Fibroblast of lung (primary cell): Measurements from ENCODE around the gene AKAP6. TPM values are rescaled to one million over a fixed set of nuclear protein-coding genes. Genes with fewer than 3 reads are reported as not detected.
A peak's percentile ranks its signal among the peaks of the same experiment; 100 is the strongest.

Experiments used
- DNase-seq, 2 donors: peaks; one replicate each; pipeline versions ENCODE4 v3.0.0 to v3.0.0-alpha.2; 2010; ENCODE audit warnings: low read depth in 2 of 2
- H2AFZ ChIP-seq: 2 replicates; pipeline ENCODE4 v1.5.1; 2012; ENCODE audit warnings: low read length, control low read depth, inconsistent platforms
- H3K27ac ChIP-seq: 2 replicates; pipeline ENCODE4 v1.5.1; 2011; ENCODE audit warnings: low read length, control low read depth; ENCODE audit not compliant: insufficient read depth
- H3K27me3 ChIP-seq: 2 replicates; pipeline ENCODE4 v1.5.1; 2011; ENCODE audit warnings: mild to moderate bottlenecking, low read length; ENCODE audit not compliant: control insufficient read depth, insufficient read depth
- H3K36me3 ChIP-seq: 2 replicates; pipeline ENCODE4 v1.5.1; 2011; ENCODE audit warnings: low read length; ENCODE audit not compliant: control insufficient read depth, insufficient read depth
- H3K4me1 ChIP-seq: 2 replicates; pipeline ENCODE4 v1.5.1; 2011; ENCODE audit warnings: low read length; ENCODE audit not compliant: control insufficient read depth, insufficient read depth; ENCODE audit errors: extremely low read depth
- H3K4me2 ChIP-seq: 2 replicates; pipeline ENCODE4 v1.5.1; 2011; ENCODE audit warnings: low read length, control low read depth; ENCODE audit not compliant: insufficient read depth; ENCODE audit errors: extremely low read depth
- H3K4me3 ChIP-seq, 4 experiments: fragments of 200-600 bp in 1 of 4; sonication (generic) in 1 of 4; replicated peaks in 1 of 4; 2 replicates each; pipeline ENCODE4 v1.5.1; 2011 to 2016; ENCODE audit warnings: low read length in 4 of 4, low read depth in 3 of 4, mild to moderate bottlenecking in 3 of 4, control low read depth in 2 of 4, inconsistent platforms in 1 of 4, mixed read lengths in 1 of 4; ENCODE audit not compliant: insufficient read depth in 1 of 4; ENCODE audit errors: control extremely low read depth in 1 of 4
- H3K79me2 ChIP-seq: 2 replicates; pipeline ENCODE4 v1.5.1; 2012; ENCODE audit warnings: mild to moderate bottlenecking, low read length, inconsistent platforms; ENCODE audit not compliant: control insufficient read depth, insufficient read depth
- H3K9ac ChIP-seq: 2 replicates; pipeline ENCODE4 v1.5.1; 2011; ENCODE audit warnings: mild to moderate bottlenecking, low read length, control low read depth; ENCODE audit not compliant: insufficient read depth
- H3K9me3 ChIP-seq: 2 replicates; pipeline ENCODE4 v1.5.1; 2012; ENCODE audit warnings: low read depth, low read length; ENCODE audit not compliant: control insufficient read depth, insufficient read depth
- H4K20me1 ChIP-seq: 2 replicates; pipeline ENCODE4 v1.5.1; 2011; ENCODE audit warnings: low read length; ENCODE audit not compliant: control insufficient read depth, insufficient read depth; ENCODE audit errors: extremely low read depth
- CTCF ChIP-seq, 2 donors: IDR thresholded peaks in 1 of 2; conservative IDR thresholded peaks in 1 of 2; 1 replicate in 1 of 2; 2 replicates in 1 of 2; pipeline ENCODE4 v1.5.1; 2011 to 2012; ENCODE audit warnings: low read length in 2 of 2, control low read depth in 1 of 2, inconsistent platforms in 1 of 2, low read depth in 1 of 2, mild to moderate bottlenecking in 1 of 2
- EZH2 ChIP-seq: IDR thresholded peaks from 2 replicates; pipeline ENCODE4 v1.5.1; 2012; ENCODE audit warnings: low read length, control low read depth, mild to moderate bottlenecking; ENCODE audit errors: missing control alignments
- polyA plus RNA-seq, 2 donors: library from polyadenylated mRNA; depleted of rRNA in 1 of 2; stranded (reverse) in 1 of 2; unstranded in 1 of 2; fragments of >200 nt; gene quantifications; 2 replicates each; pipeline ENCODE4 v1.2.1, GENCODE V29; 2011 to 2012; ENCODE audit warnings: missing spikeins in 1 of 2
- total RNA-seq: library from RNA; depleted of rRNA; stranded (reverse); fragments of >200 nt; gene quantifications from 2 replicates; pipeline ENCODE4 v1.2.1, GENCODE V29; 2014

The AKAP6 gene
- total and polyA plus RNA-seq, 2 donors (not counting 1 experiment from before 2014, with no cell fraction given), result 3.3 to 10.9 TPM

- Histone ChIP-seq H3K4me3 (no peak overlapping the region), H3K79me2 (no peaks in the 10 kb centered on the region), H3K9ac (no peak overlapping the region), H3K4me2 (no peak overlapping the region), H3K27me3 (no peaks in the 10 kb centered on the region), H4K20me1 (no peaks in the 10 kb centered on the region), H3K9me3 (no peaks in the 10 kb centered on the region), H3K36me3 (no peaks in the 10 kb centered on the region), H3K27ac (no peak overlapping the region), H2AFZ (no peak overlapping the region), H3K4me1 (peaks cover 2% of the 10 kb centered on the region)
- TF ChIP-seq EZH2, result no peak
- no peak for TF ChIP-seq CTCF (conservative IDR thresholded peaks at IDR 0.05 in 1 of 2, IDR thresholded peaks at IDR 0.05 in 1 of 2; ENCODE audit: low read depth in 1 of 2, low read length in 2 of 2)
- DNase-seq, result peak in 1 of 2 donors; percentile 61
Measured at GRCh38 chr14:32559048-32559447, 229.9 kb downstream of the AKAP6 start.

DNA sequence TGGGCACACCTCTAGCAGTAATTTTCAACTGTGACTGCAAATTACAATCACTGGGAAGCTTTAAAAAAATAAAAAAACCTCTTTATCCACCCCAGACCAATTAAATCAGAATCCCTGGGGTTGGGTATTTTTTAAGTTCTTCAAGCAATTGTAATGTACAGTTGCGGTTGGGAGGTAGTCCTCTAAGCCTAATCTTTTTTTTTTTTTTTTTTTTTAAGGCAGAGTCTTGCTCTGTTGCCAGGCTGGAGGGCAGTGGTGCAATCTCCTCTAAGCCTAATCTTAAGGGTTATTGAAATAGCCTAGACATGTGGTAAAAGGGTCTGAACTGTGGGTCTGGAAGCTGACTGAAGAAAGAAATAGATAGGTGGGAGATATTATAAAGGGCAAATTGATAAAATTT lies 230.5 kb downstream of the AKAP6 start:
- TF ChIP-seq EZH2, result no peak
- TF ChIP-seq CTCF (conservative IDR thresholded peaks at IDR 0.05 in 1 of 2, IDR thresholded peaks at IDR 0.05 in 1 of 2; ENCODE audit: low read depth in 1 of 2, low read length in 2 of 2), result no peak
- H3K27me3 ChIP-seq, result no peaks in the 10 kb centered on the region
- H3K4me3 ChIP-seq, result no peak overlapping the region
- H3K9me3 ChIP-seq, result no peaks in the 10 kb centered on the region
- H3K9ac ChIP-seq, result no peak overlapping the region
- no peak overlapping the region for H2AFZ ChIP-seq
- no peak overlapping the region for H3K27ac ChIP-seq
- H4K20me1 ChIP-seq, result no peaks in the 10 kb centered on the region
- H3K79me2 ChIP-seq, result no peaks in the 10 kb centered on the region
- H3K36me3 ChIP-seq, result no peaks in the 10 kb centered on the region
- H3K4me1 ChIP-seq, result peaks cover 2% of the 10 kb centered on the region
- peak in 1 of 2 donors; percentile 50 for DNase-seq
- H3K4me2 ChIP-seq, result no peak overlapping the region

GRCh38 chr14:32560209-32560857 lies 231.2 kb downstream of the AKAP6 start:
- Histone ChIP-seq H3K27ac (no peak overlapping the region), H3K79me2 (no peaks in the 10 kb centered on the region), H4K20me1 (no peaks in the 10 kb centered on the region), H3K36me3 (no peaks in the 10 kb centered on the region), H3K4me3 (no peak overlapping the region), H3K27me3 (no peaks in the 10 kb centered on the region), H2AFZ (no peak overlapping the region), H3K9me3 (no peaks in the 10 kb centered on the region), H3K4me2 (no peak overlapping the region), H3K4me1 (peaks cover 5% of the 10 kb centered on the region), H3K9ac (no peak overlapping the region)
- DNase-seq, result peak; percentile 76 to 87
- TF ChIP-seq EZH2, result no peak
- TF ChIP-seq CTCF (conservative IDR thresholded peaks at IDR 0.05 in 1 of 2, IDR thresholded peaks at IDR 0.05 in 1 of 2; ENCODE audit: low read depth in 1 of 2, low read length in 2 of 2), result peak; percentile 93 to 94
